K562 (cell line): Measurements from ENCODE around the gene ADGRA3.

Source experiments
- FOXK2 ChIP-seq, 2 experiments: fragments of 450-650 bp; IDR thresholded peaks in 1 of 2; conservative IDR thresholded peaks in 1 of 2; 2 replicates each; pipeline ENCODE4 v1.6.1; 2016; ENCODE audit warnings: low read depth in 2 of 2, mild to moderate bottlenecking in 1 of 2
- ILK ChIP-seq: fragments of 450-650 bp; IDR thresholded peaks from 2 replicates; pipeline ENCODE4 v1.6.1; 2016; ENCODE audit warnings: missing genetic modification characterization, low read depth, mild to moderate bottlenecking, missing compliant biosample characterization, moderate library complexity, borderline replicate concordance
- MTA2 ChIP-seq: fragments of 450-650 bp; IDR thresholded peaks from 2 replicates; pipeline ENCODE4 v1.6.1; 2016; ENCODE audit warnings: low read depth
- POLR2AphosphoS5 ChIP-seq: IDR thresholded peaks from 2 replicates; pipeline ENCODE4 v1.6.1; 2011; ENCODE audit warnings: mild to moderate bottlenecking, low read depth, low read length, moderate library complexity; ENCODE audit not compliant: control insufficient read depth, insufficient read depth
- SREBF1 ChIP-seq: fragments of 150-350 bp; IDR thresholded peaks from 2 replicates; pipeline ENCODE4 v1.6.1; 2014; ENCODE audit warnings: antibody characterized with exemption, low read depth, low read length, borderline replicate concordance
- YY1 ChIP-seq, 3 experiments: IDR thresholded peaks; 2 replicates each; pipeline ENCODE4 v1.6.1; 2011; ENCODE audit warnings: low read length in 2 of 3, mild to moderate bottlenecking in 2 of 3, moderate library complexity in 2 of 3, borderline replicate concordance in 1 of 3, control low read depth in 1 of 3, low read depth in 1 of 3; ENCODE audit not compliant: insufficient read depth in 3 of 3, insufficient replicate concordance in 2 of 3, control insufficient read depth in 1 of 3, insufficient read length in 1 of 3; ENCODE audit errors: extremely low read depth in 1 of 3
- TF ChIP-seq, protein P1 (sequence below), 3 experiments: IDR thresholded peaks in 2 of 3; conservative IDR thresholded peaks in 1 of 3; 2 replicates each; pipeline ENCODE4 v1.5.1; 2011 to 2012; ENCODE audit warnings: low read length in 3 of 3, mild to moderate bottlenecking in 3 of 3, control low read depth in 2 of 3, improper control_type of control experiment in 1 of 3, inconsistent platforms in 1 of 3, low read depth in 1 of 3, mixed read lengths in 1 of 3, moderate library complexity in 1 of 3; ENCODE audit not compliant: insufficient read depth in 2 of 3
- TF ChIP-seq, protein P2 (sequence below): sonication (generic); IDR thresholded peaks from 2 replicates; pipeline ENCODE4 v1.6.1; 2016

DNA sequence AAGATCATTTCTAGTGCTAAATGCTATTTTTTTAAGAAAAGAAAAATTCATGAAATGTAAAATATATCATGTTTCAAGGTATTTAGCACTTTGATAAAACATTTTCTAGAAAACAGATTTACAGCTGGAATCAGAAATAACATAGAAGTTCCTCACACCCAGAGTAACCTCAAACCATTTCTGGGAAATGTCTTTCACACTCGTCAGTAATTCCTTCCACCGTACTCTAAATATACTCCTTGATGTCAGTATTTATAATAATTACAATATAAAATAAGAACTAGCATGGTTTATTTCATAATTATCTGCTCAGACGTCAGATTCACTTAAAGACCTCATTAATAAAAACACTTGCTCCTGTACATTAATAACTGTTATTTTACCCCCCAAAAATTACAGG, 103.9 kb downstream of the ADGRA3 start:
- TF ChIP-seq, protein P1, sequence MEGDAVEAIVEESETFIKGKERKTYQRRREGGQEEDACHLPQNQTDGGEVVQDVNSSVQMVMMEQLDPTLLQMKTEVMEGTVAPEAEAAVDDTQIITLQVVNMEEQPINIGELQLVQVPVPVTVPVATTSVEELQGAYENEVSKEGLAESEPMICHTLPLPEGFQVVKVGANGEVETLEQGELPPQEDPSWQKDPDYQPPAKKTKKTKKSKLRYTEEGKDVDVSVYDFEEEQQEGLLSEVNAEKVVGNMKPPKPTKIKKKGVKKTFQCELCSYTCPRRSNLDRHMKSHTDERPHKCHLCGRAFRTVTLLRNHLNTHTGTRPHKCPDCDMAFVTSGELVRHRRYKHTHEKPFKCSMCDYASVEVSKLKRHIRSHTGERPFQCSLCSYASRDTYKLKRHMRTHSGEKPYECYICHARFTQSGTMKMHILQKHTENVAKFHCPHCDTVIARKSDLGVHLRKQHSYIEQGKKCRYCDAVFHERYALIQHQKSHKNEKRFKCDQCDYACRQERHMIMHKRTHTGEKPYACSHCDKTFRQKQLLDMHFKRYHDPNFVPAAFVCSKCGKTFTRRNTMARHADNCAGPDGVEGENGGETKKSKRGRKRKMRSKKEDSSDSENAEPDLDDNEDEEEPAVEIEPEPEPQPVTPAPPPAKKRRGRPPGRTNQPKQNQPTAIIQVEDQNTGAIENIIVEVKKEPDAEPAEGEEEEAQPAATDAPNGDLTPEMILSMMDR (IDR thresholded peaks at IDR 0.05 in 2 of 3, conservative IDR thresholded peaks at IDR 0.05 in 1 of 3; ENCODE audit: insufficient read depth in 2 of 3, low read depth in 1 of 3, low read length in 3 of 3) = no peak
- TF ChIP-seq, protein P2, sequence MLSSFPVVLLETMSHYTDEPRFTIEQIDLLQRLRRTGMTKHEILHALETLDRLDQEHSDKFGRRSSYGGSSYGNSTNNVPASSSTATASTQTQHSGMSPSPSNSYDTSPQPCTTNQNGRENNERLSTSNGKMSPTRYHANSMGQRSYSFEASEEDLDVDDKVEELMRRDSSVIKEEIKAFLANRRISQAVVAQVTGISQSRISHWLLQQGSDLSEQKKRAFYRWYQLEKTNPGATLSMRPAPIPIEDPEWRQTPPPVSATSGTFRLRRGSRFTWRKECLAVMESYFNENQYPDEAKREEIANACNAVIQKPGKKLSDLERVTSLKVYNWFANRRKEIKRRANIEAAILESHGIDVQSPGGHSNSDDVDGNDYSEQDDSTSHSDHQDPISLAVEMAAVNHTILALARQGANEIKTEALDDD = no peak
- TF ChIP-seq MTA2 (no peak), FOXK2 (conservative IDR thresholded peaks at IDR 0.05 in 1 of 2, IDR thresholded peaks at IDR 0.05 in 1 of 2; ENCODE audit: low read depth in 2 of 2) (no peak), SREBF1 (no peak), ILK (tag) (no peak), YY1 (IDR thresholded peaks at IDR 0.05; ENCODE audit: borderline replicate concordance in 1 of 3, control insufficient read depth in 1 of 3, extremely low read depth in 1 of 3, insufficient read depth in 3 of 3, insufficient read length in 1 of 3, insufficient replicate concordance in 2 of 3, low read depth in 1 of 3, low read length in 2 of 3) (no peak), POLR2AphosphoS5 (no peak)
